GM12892 (cell line): ENCODE results near the gene WIPI1.

Experiments
- POLR2A ChIP-seq: IDR thresholded peaks from 2 replicates; pipeline ENCODE4 v1.6.1; 2011; ENCODE audit warnings: low read depth, low read length, control low read depth
- TAF1 ChIP-seq: IDR thresholded peaks from 2 replicates; pipeline ENCODE4 v1.6.1; 2011; ENCODE audit warnings: low read depth, mild to moderate bottlenecking, control low read depth, low read length, borderline replicate concordance

- TF ChIP-seq TAF1 (no peak), POLR2A (no peak; the same call in 1 of the 2 replicates)
Measured at GRCh38 chr17:68457168-68457538, at the start of gene WIPI1.
